ENCODE data around the gene GIPC2.
A peak's percentile ranks its signal among the peaks of the same experiment; 100 is the strongest.
"Not testable (repeated sequence)": the region's sequence is repeated elsewhere in the genome, so short reads cannot be mapped to it uniquely, and the experiment has no call there.

Gene GIPC2

GRCh38 chr1:78101051-78101450 lies 55.3 kb downstream of the GIPC2 start:
- DNase-seq = no peak

GRCh38 chr1:78101514-78101913 lies 55.7 kb downstream of the GIPC2 start:
- DNase-seq = no peak

- no peak for DNase-seq
Observed at GRCh38 chr1:78102082-78102481, 56.3 kb downstream of the GIPC2 start.

- no peak for DNase-seq
Observed at GRCh38 chr1:78102916-78103315, 57.1 kb downstream of the GIPC2 start.

- no peak for DNase-seq
Observed at GRCh38 chr1:78104322-78104721, 58.6 kb downstream of the GIPC2 start.

GRCh38 chr1:78109659-78110058 lies 63.9 kb downstream of the GIPC2 start:
- DNase-seq = not testable (repeated sequence)

GRCh38 chr1:78113156-78113916 lies 67.6 kb downstream of the GIPC2 start:
- DNase-seq = no peak

GRCh38 chr1:78114034-78114956 lies 68.5 kb downstream of the GIPC2 start:
- peak; percentile 53 to 66 for DNase-seq

- not testable (repeated sequence) for DNase-seq
Observed at GRCh38 chr1:78120485-78120884, 74.7 kb downstream of the GIPC2 start.

- DNase-seq = no peak
Observed at GRCh38 chr1:78121710-78122109, 75.9 kb downstream of the GIPC2 start.

GRCh38 chr1:78122389-78122788 lies 76.6 kb downstream of the GIPC2 start:
- DNase-seq = peak in 1 of 2 experiments; percentile 21

GRCh38 chr1:78126506-78126905 lies 80.7 kb downstream of the GIPC2 start:
- DNase-seq = no peak

- no peak for DNase-seq
Observed at GRCh38 chr1:78132174-78132947, 86.6 kb downstream of the GIPC2 start.

- no peak for DNase-seq
Observed at GRCh38 chr1:78132948-78133322, 87.2 kb downstream of the GIPC2 start.

- DNase-seq = no peak
Observed at GRCh38 chr1:78136680-78137079, 90.9 kb downstream of the GIPC2 start.

GRCh38 chr1:78141531-78142231 lies 95.9 kb downstream of the GIPC2 start:
- no peak for DNase-seq

- DNase-seq = no peak
Observed at GRCh38 chr1:78142736-78143135, 97.0 kb downstream of the GIPC2 start.

- DNase-seq = no peak
Observed at GRCh38 chr1:78143152-78143551, 97.4 kb downstream of the GIPC2 start.

GRCh38 chr1:78143673-78144072 lies 97.9 kb downstream of the GIPC2 start:
- no peak for DNase-seq

- peak; percentile 28 to 38 for DNase-seq
Observed at GRCh38 chr1:78145105-78145580, 99.4 kb downstream of the GIPC2 start.

- no peak for DNase-seq
Observed at GRCh38 chr1:78146205-78146771, 100.5 kb downstream of the GIPC2 start.

GRCh38 chr1:78147031-78147430 lies 101.3 kb downstream of the GIPC2 start:
- DNase-seq = no peak

Measured in activated T-cell treated with anti-CD3 and anti-CD28 coated beads, Interleukin-2, amount 50 U/mL, for 48 hours (primary cell).